SK-N-SH (cell line): ENCODE measurements around the gene ANKDD1A.

Experiments used
- CHD2 ChIP-seq: fragments of 150-350 bp; IDR thresholded peaks from 2 replicates; pipeline ENCODE4 v1.6.1; 2018; ENCODE audit warnings: low read length; ENCODE audit not compliant: partially characterized antibody
- CTCF ChIP-seq: fragments of 200-600 bp; sonication (generic); IDR thresholded peaks from 2 replicates; pipeline ENCODE4 v1.6.1; 2017; ENCODE audit warnings: antibody characterized with exemption, mild to moderate bottlenecking, moderate library complexity
- EP300 ChIP-seq, 2 experiments: IDR thresholded peaks; 2 replicates each; pipeline versions ENCODE4 v1.4.0 to v1.6.1; 2012; ENCODE audit warnings: borderline replicate concordance in 1 of 2, low read depth in 1 of 2, low read length in 1 of 2
- EZH2phosphoT487 ChIP-seq: fragments of 200-600 bp; sonication (generic); IDR thresholded peaks from 2 replicates; pipeline ENCODE4 v1.6.1; 2017; ENCODE audit warnings: low read depth, mixed run types, mild to moderate bottlenecking, antibody characterized with exemption, moderate library complexity, borderline replicate concordance
- MAX ChIP-seq: IDR thresholded peaks from 2 replicates; pipeline ENCODE4 v1.4.0; 2012; ENCODE audit warnings: low read depth
- MEF2A ChIP-seq: IDR thresholded peaks from 2 replicates; pipeline ENCODE4 v1.4.0; 2012; ENCODE audit warnings: low read depth, borderline replicate concordance
- MXI1 ChIP-seq: IDR thresholded peaks from 2 replicates; pipeline ENCODE4 v1.6.1; 2012; ENCODE audit warnings: mild to moderate bottlenecking, low read depth, low read length, improper control_type of control experiment
- NFIC ChIP-seq: IDR thresholded peaks from 2 replicates; pipeline ENCODE4 v1.4.0; 2012; ENCODE audit warnings: borderline replicate concordance
- POLR2AphosphoS5 ChIP-seq: IDR thresholded peaks from 2 replicates; pipeline ENCODE4 v1.6.1; 2012; ENCODE audit warnings: low read depth, low read length
- REST ChIP-seq: IDR thresholded peaks from 2 replicates; pipeline ENCODE4 v1.6.1; 2012; ENCODE audit warnings: mild to moderate bottlenecking, low read depth, low read length, moderate library complexity
- SMC3 ChIP-seq: IDR thresholded peaks from 2 replicates; pipeline ENCODE4 v1.6.1; 2012; ENCODE audit warnings: low read depth, low read length, improper control_type of control experiment
- TAF1 ChIP-seq: IDR thresholded peaks from 2 replicates; pipeline ENCODE4 v1.6.1; 2012; ENCODE audit warnings: low read depth, mild to moderate bottlenecking, low read length, moderate library complexity, borderline replicate concordance
- USF1 ChIP-seq: IDR thresholded peaks from 2 replicates; pipeline ENCODE4 v1.4.0; 2012; ENCODE audit warnings: low read depth, borderline replicate concordance
- YY1 ChIP-seq: IDR thresholded peaks from 2 replicates; pipeline ENCODE4 v1.4.0; 2012; ENCODE audit warnings: low read depth, mild to moderate bottlenecking

- TF ChIP-seq POLR2AphosphoS5, result no peak
- no peak for TF ChIP-seq EZH2phosphoT487
- no peak for TF ChIP-seq MAX
- no peak for TF ChIP-seq YY1
- no peak for TF ChIP-seq USF1
- no peak for TF ChIP-seq TAF1
- TF ChIP-seq SMC3, result no peak
- no peak for TF ChIP-seq CTCF
- TF ChIP-seq MXI1, result no peak
- no peak for TF ChIP-seq MEF2A
- TF ChIP-seq NFIC, result no peak
- no peak for TF ChIP-seq REST
- no peak for TF ChIP-seq EP300 (IDR thresholded peaks at IDR 0.05; ENCODE audit: borderline replicate concordance in 1 of 2, low read depth in 1 of 2, low read length in 1 of 2)
- TF ChIP-seq CHD2, result no peak
These were observed 15.2 kb upstream of the ANKDD1A start for GRCh38 chr15:64896371-64897069.
